B cell (primary cell): Measurements from ENCODE around the gene CCDC177. TPM values are rescaled to one million over a fixed set of nuclear protein-coding genes. Genes with fewer than 3 reads are reported as not detected.

Source experiments
- ATAC-seq: fragments of 200-7000 bp; cut with Tn5 transposase; one replicate; pipeline ENCODE4 v1.10.0; 2021; ENCODE audit warnings: low read depth, mild to moderate bottlenecking, moderate number of reproducible peaks, moderate library complexity
- CTCF ChIA-PET: fragments of 350-600 bp; sonication (Branson Sonifier 250); formaldehyde crosslinking; loops from one replicate; lab custom pipeline; 2021; ENCODE audit warnings: antibody characterized with exemption, inconsistent platforms; lab: Charles Lee
- POLR2A ChIA-PET: fragments of 350-600 bp; sonication (Branson Sonifier 250); formaldehyde crosslinking; loops from one replicate; lab custom pipeline; 2021; ENCODE audit warnings: antibody characterized with exemption; lab: Charles Lee
- DNase-seq: peaks from one replicate; pipeline ENCODE4 v3.0.0; 2013
- H2AFZ ChIP-seq: 2 replicates; pipeline ENCODE4 v1.6.1; 2012; ENCODE audit warnings: mild to moderate bottlenecking, low read depth, low read length; ENCODE audit not compliant: insufficient read depth, poor library complexity, severe bottlenecking
- H3K27ac ChIP-seq, 2 donors: 1 replicate in 1 of 2; 2 replicates in 1 of 2; pipeline ENCODE4 v1.5.1; 2012 to 2013; ENCODE audit warnings: low read length in 2 of 2, mild to moderate bottlenecking in 2 of 2, moderate library complexity in 1 of 2
- H3K27me3 ChIP-seq, 4 experiments: fragments of 200-600 bp in 1 of 4; sonication (generic) in 1 of 4; replicated peaks in 1 of 4; 1 replicate in 2 of 4; 2 replicates in 2 of 4; pipeline versions ENCODE4 v1.6.1 to v1.7.0; 2013 to 2016; ENCODE audit warnings: low read length in 3 of 4, mild to moderate bottlenecking in 2 of 4, mixed read lengths in 1 of 4, moderate library complexity in 1 of 4; ENCODE audit not compliant: insufficient read depth in 4 of 4, control insufficient read depth in 3 of 4; ENCODE audit errors: control extremely low read depth in 1 of 4
- H3K36me3 ChIP-seq, 2 experiments: replicated peaks in 1 of 2; 1 replicate in 1 of 2; 2 replicates in 1 of 2; pipeline versions ENCODE4 v1.6.1 to v1.7.1; 2013; ENCODE audit warnings: low read length in 1 of 2; ENCODE audit not compliant: insufficient read depth in 2 of 2, control insufficient read depth in 1 of 2; ENCODE audit errors: control extremely low read depth in 1 of 2, extremely low read depth in 1 of 2
- H3K4me1 ChIP-seq, 2 donors: fragments of 200-600 bp in 1 of 2; sonication (generic) in 1 of 2; 1 replicate in 1 of 2; 2 replicates in 1 of 2; pipeline versions ENCODE4 v1.5.1 to v1.6.1; 2013 to 2017; ENCODE audit warnings: low read length in 2 of 2; ENCODE audit not compliant: control insufficient read depth in 2 of 2, insufficient read depth in 2 of 2
- H3K4me2 ChIP-seq: replicated peaks from 2 replicates; pipeline ENCODE3; 2012; ENCODE audit warnings: mild to moderate bottlenecking, low read depth, low read length; ENCODE audit not compliant: poor library complexity, severe bottlenecking
- H3K4me3 ChIP-seq, 5 experiments: fragments of 200-600 bp in 1 of 5; sonication (generic) in 1 of 5; 1 replicate in 3 of 5; 2 replicates in 2 of 5; pipeline versions ENCODE4 v1.5.1 to v1.7.0; 2011 to 2016; ENCODE audit warnings: low read length in 4 of 5, mild to moderate bottlenecking in 4 of 5, low read depth in 2 of 5, control low read depth in 1 of 5, moderate library complexity in 1 of 5; ENCODE audit not compliant: insufficient read depth in 1 of 5; ENCODE audit errors: control extremely low read depth in 1 of 5, extremely low read depth in 1 of 5
- H3K79me2 ChIP-seq: fragments of 200-600 bp; sonication (generic); one replicate; pipeline ENCODE4 v1.6.0; 2016; ENCODE audit warnings: low read length; ENCODE audit not compliant: control insufficient read depth, insufficient read depth
- H3K9ac ChIP-seq: fragments of 200-600 bp; sonication (generic); 2 replicates; pipeline ENCODE4 v1.6.1; 2017; ENCODE audit warnings: mild to moderate bottlenecking, low read length, moderate library complexity
- H3K9me3 ChIP-seq, 3 donors: one replicate each; pipeline versions ENCODE4 v1.6.1 to v1.7.1; 2013; ENCODE audit warnings: low read length in 2 of 3; ENCODE audit not compliant: control insufficient read depth in 2 of 3, insufficient read depth in 1 of 3; ENCODE audit errors: control extremely low read depth in 1 of 3
- H4K20me1 ChIP-seq: 2 replicates; pipeline ENCODE4 v1.6.0; 2012; ENCODE audit warnings: mild to moderate bottlenecking, low read length; ENCODE audit not compliant: insufficient read depth, control insufficient read depth, poor library complexity, severe bottlenecking
- H3K27ac Mint-ChIP-seq: one replicate; pipeline ENCODE4 v1.8.0; 2021; ENCODE audit warnings: mixed read lengths
- H3K27me3 Mint-ChIP-seq: one replicate; pipeline ENCODE4 v1.8.0; 2021; ENCODE audit warnings: mixed read lengths
- H3K4me1 Mint-ChIP-seq: one replicate; pipeline ENCODE4 v1.8.0; 2021; ENCODE audit warnings: mixed read lengths
- H3K4me3 Mint-ChIP-seq: one replicate; pipeline ENCODE4 v1.8.0; 2021; ENCODE audit warnings: mixed read lengths
- H3K9me3 Mint-ChIP-seq: one replicate; pipeline ENCODE4 v1.8.0; 2022; ENCODE audit warnings: mixed read lengths; ENCODE audit not compliant: insufficient read depth
- EZH2 ChIP-seq: IDR thresholded peaks from 2 replicates; pipeline ENCODE4 v1.6.1; 2012; ENCODE audit warnings: borderline replicate concordance, low read depth, mild to moderate bottlenecking, moderate library complexity, low read length; ENCODE audit not compliant: insufficient read depth, poor library complexity, severe bottlenecking
- WGBS: methylation state at CpG from one replicate; pipeline ENCODE4 v1.1.5; 2013; ENCODE audit warnings: missing lambda C conversion rate; ENCODE audit not compliant: insufficient coverage; 5-methylcytosine and 5-hydroxymethylcytosine counted together
- intact Hi-C: fragments of 100-400 bp; cut with micrococcal nuclease; formaldehyde crosslinking; loops from one replicate; pipeline ENCODE4 v1.10.0; 2022
- polyA plus RNA-seq: library from polyadenylated mRNA; depleted of rRNA; stranded (reverse); fragments of >200 nt; gene quantifications from 2 replicates; pipeline ENCODE4 v1.2.3, GENCODE V29; 2012
- total RNA-seq, 2 donors: library from RNA; stranded (reverse); fragments of 120-200 nt in 1 of 2; gene quantifications; 1 replicate in 1 of 2; 2 replicates in 1 of 2; pipeline versions ENCODE4 v1.2.3 to v1.2.4, GENCODE V29; 2013 to 2022
- TF ChIP-seq, protein P1 (sequence below): fragments of 200-600 bp; IDR thresholded peaks from one replicate; pipeline ENCODE4 v1.8.0; 2022; ENCODE audit warnings: antibody characterized with exemption, mild to moderate bottlenecking

The CCDC177 gene
- total and polyA plus RNA-seq, 2 donors (not counting 1 experiment from before 2014, with no cell fraction given), result not detected

DNA sequence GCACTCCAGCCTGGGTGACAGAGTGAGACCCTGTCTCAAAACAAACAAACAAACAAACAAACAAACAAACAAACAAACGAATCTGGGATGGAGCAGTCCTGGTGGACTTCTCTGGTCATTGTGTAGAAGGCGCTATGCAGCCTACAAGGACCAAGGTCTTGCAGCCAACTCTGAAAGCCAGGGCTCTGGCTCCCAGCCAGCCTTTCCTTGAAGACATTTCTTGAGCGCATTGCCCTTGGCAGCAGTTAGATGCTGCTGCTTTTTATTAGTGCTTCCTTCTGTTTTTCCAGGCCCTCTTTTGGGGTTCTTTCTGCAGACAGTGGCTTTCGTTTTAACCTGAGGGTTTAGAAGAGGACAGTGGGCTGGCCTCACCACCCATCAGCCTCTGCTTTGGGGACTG, 20.2 kb downstream of the CCDC177 start:
- H3K9ac ChIP-seq, result no peak overlapping the region
- no peaks in the 10 kb centered on the region for H3K79me2 ChIP-seq
- no peak overlapping the region for H3K27ac ChIP-seq
- H3K27me3 Mint-ChIP-seq, result peaks cover 57% of the 10 kb centered on the region
- H3K4me1 ChIP-seq, result no peaks in the 10 kb centered on the region
- no peak overlapping the region for H3K4me2 ChIP-seq
- DNase-seq, result no peak
- no peak overlapping the region for H3K27ac Mint-ChIP-seq
- no peaks in the 10 kb centered on the region for H4K20me1 ChIP-seq
- H3K9me3 ChIP-seq, result no peaks in the 10 kb centered on the region
- no peak overlapping the region for H2AFZ ChIP-seq
- no peak overlapping the region for H3K4me3 Mint-ChIP-seq
- ChIA-PET POLR2A (no interaction called here), CTCF (interaction anchor here (1.5 kb wide), 1 partner anchor 20 kb away, joined by 7 read pairs; the partner anchor contains the start of gene CCDC177)
- H3K4me3 ChIP-seq, result no peak overlapping the region
- TF ChIP-seq EZH2, result no peak
- TF ChIP-seq, protein P1, sequence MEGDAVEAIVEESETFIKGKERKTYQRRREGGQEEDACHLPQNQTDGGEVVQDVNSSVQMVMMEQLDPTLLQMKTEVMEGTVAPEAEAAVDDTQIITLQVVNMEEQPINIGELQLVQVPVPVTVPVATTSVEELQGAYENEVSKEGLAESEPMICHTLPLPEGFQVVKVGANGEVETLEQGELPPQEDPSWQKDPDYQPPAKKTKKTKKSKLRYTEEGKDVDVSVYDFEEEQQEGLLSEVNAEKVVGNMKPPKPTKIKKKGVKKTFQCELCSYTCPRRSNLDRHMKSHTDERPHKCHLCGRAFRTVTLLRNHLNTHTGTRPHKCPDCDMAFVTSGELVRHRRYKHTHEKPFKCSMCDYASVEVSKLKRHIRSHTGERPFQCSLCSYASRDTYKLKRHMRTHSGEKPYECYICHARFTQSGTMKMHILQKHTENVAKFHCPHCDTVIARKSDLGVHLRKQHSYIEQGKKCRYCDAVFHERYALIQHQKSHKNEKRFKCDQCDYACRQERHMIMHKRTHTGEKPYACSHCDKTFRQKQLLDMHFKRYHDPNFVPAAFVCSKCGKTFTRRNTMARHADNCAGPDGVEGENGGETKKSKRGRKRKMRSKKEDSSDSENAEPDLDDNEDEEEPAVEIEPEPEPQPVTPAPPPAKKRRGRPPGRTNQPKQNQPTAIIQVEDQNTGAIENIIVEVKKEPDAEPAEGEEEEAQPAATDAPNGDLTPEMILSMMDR, result no peak
- H3K9me3 Mint-ChIP-seq, result no peaks in the 10 kb centered on the region
- 74% methylated on average over 4 of the region's 4 CpGs for whole genome bisulfite sequencing
- H3K27me3 ChIP-seq, result peaks cover 0 to 15% (median 1%) of the 10 kb centered on the region in 4 experiments
- intact Hi-C loops, result no loop called here
- H3K36me3 ChIP-seq, result no peaks in the 10 kb centered on the region
- H3K4me1 Mint-ChIP-seq, result no peaks in the 10 kb centered on the region
- no peak for ATAC-seq

DNA sequence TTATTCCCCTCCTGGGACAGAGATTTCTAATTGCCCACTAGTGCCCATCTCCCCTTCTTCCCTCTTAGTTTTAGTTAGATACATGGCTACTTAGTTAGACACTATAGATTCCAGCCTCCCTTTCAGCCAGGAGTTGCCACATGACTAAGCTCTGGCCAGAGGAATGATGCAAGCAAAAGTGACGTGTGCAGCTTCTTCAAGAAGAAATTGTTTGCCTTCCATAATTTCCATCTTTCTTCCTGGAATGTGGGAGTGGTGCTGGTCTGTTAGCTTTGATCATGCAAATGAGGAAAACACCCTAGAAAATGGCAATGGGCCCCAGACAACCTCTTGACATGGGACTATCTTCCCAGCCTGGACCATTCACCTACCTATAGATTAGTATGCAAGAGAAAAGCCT, 21.4 kb downstream of the CCDC177 start:
- ChIA-PET POLR2A (no interaction called here), CTCF (no interaction called here)
- Histone ChIP-seq H3K9me3 (no peaks in the 10 kb centered on the region), H3K4me3 (no peak overlapping the region), H3K9ac (no peak overlapping the region), H4K20me1 (no peaks in the 10 kb centered on the region), H3K36me3 (no peaks in the 10 kb centered on the region), H2AFZ (no peak overlapping the region), H3K4me1 (no peaks in the 10 kb centered on the region), H3K4me2 (no peak overlapping the region), H3K27ac (no peak overlapping the region), H3K79me2 (no peaks in the 10 kb centered on the region), H3K27me3 (peaks cover 0 to 21% (median 1%) of the 10 kb centered on the region in 4 experiments)
- H3K27ac Mint-ChIP-seq, result no peak overlapping the region
- TF ChIP-seq, protein P1, result no peak
- no peak for TF ChIP-seq EZH2
- no CpG with 5 or more reads among the region's 1 CpG for WGBS
- H3K4me1 Mint-ChIP-seq, result no peaks in the 10 kb centered on the region
- peaks cover 59% of the 10 kb centered on the region for H3K27me3 Mint-ChIP-seq
- no peak overlapping the region for H3K4me3 Mint-ChIP-seq
- H3K9me3 Mint-ChIP-seq, result no peaks in the 10 kb centered on the region
- DNase-seq (no peak), ATAC-seq (no peak)
- intact Hi-C loops, result no loop called here
